ENCODE measurements around the gene USP49.

Gene USP49

GRCh38 chr6:41922154-41922553 lies 27.0 kb upstream of the USP49 start:
- H3K4me3 ChIP-seq (ENCODE audit: low read depth, low read length), result peak overlapping the region; percentile 75
- no peaks in the 10 kb centered on the region for H3K27me3 ChIP-seq (ENCODE audit: control insufficient read depth, insufficient read depth, low read length)
- peaks cover 38% of the 10 kb centered on the region for H3K36me3 ChIP-seq (ENCODE audit: control insufficient read depth, insufficient read depth, low read length)
- H3K9me3 ChIP-seq (ENCODE audit: control insufficient read depth, insufficient read depth, low read depth, low read length), result no peaks in the 10 kb centered on the region
- peak overlapping the region; percentile 86 for H3K9ac ChIP-seq (ENCODE audit: low read length)
- peaks cover 12% of the 10 kb centered on the region; the same call in 1 of the 2 replicates for H3K4me1 ChIP-seq (ENCODE audit: control insufficient read depth, insufficient read depth, low read length)
- H3K27ac ChIP-seq (ENCODE audit: low read depth, low read length), result peak overlapping the region; percentile 82; the same call in 1 of the 2 replicates

- Histone ChIP-seq H3K9ac (ENCODE audit: low read length) (peak overlapping the region; percentile 86), H3K27me3 (ENCODE audit: control insufficient read depth, insufficient read depth, low read length) (no peaks in the 10 kb centered on the region), H3K36me3 (ENCODE audit: control insufficient read depth, insufficient read depth, low read length) (peaks cover 36% of the 10 kb centered on the region), H3K4me1 (ENCODE audit: control insufficient read depth, insufficient read depth, low read length) (peaks cover 12% of the 10 kb centered on the region; the same call in 1 of the 2 replicates), H3K4me3 (ENCODE audit: low read depth, low read length) (peak overlapping the region; percentile 75), H3K27ac (ENCODE audit: low read depth, low read length) (peak overlapping the region; percentile 82), H3K9me3 (ENCODE audit: control insufficient read depth, insufficient read depth, low read depth, low read length) (no peaks in the 10 kb centered on the region)
These were observed 26.5 kb upstream of the USP49 start for GRCh38 chr6:41921712-41921998.

- H3K27me3 ChIP-seq (ENCODE audit: control insufficient read depth, insufficient read depth, low read length), result no peaks in the 10 kb centered on the region
- peak within 1 kb of the TSS; percentile 82 for H3K27ac ChIP-seq (ENCODE audit: low read depth, low read length)
- peak within 1 kb of the TSS; percentile 75 for H3K4me3 ChIP-seq (ENCODE audit: low read depth, low read length)
- peak within 1 kb of the TSS; percentile 86 for H3K9ac ChIP-seq (ENCODE audit: low read length)
- peaks cover 38% of the 10 kb centered on the region for H3K36me3 ChIP-seq (ENCODE audit: control insufficient read depth, insufficient read depth, low read length)
- no peaks in the 10 kb centered on the region for H3K9me3 ChIP-seq (ENCODE audit: control insufficient read depth, insufficient read depth, low read depth, low read length)
- H3K4me1 ChIP-seq (ENCODE audit: control insufficient read depth, insufficient read depth, low read length), result peaks cover 12% of the 10 kb centered on the region; the same call in 1 of the 2 replicates
These were observed 25.9 kb upstream of the USP49 start, which contains the start of the genes BYSL and MED20 for GRCh38 chr6:41920921-41921711. Gene BYSL, plus strand, starts transcription at chr6:41921499. Its CDS starts 64 bp downstream, at chr6:41921563. Gene MED20, minus strand, starts transcription at chr6:41921139. Its CDS starts 121 bp downstream, at chr6:41921018.

- H3K27ac ChIP-seq (ENCODE audit: low read depth, low read length), result peak overlapping the region; percentile 48; the same call in 1 of the 2 replicates
- no peak overlapping the region for H3K9ac ChIP-seq (ENCODE audit: low read length)
These were observed 22.4 kb upstream of the USP49 start for GRCh38 chr6:41917528-41917927.

GRCh38 chr6:41914869-41915530 lies 19.8 kb upstream of the USP49 start:
- Histone ChIP-seq H3K27ac (ENCODE audit: low read depth, low read length) (no peak overlapping the region), H3K27me3 (ENCODE audit: control insufficient read depth, insufficient read depth, low read length) (no peaks in the 10 kb centered on the region), H3K4me3 (ENCODE audit: low read depth, low read length) (no peak overlapping the region), H3K36me3 (ENCODE audit: control insufficient read depth, insufficient read depth, low read length) (peaks cover 46% of the 10 kb centered on the region), H3K4me1 (ENCODE audit: control insufficient read depth, insufficient read depth, low read length) (0 out of 2 replicates have a peak, but pooled peaks cover 4% of the 10 kb centered on the region), H3K9me3 (ENCODE audit: control insufficient read depth, insufficient read depth, low read depth, low read length) (no peaks in the 10 kb centered on the region), H3K9ac (ENCODE audit: low read length) (no peak overlapping the region)

More at GRCh38 chr6:41917528-41917927, 22.4 kb upstream of the USP49 start:
- Histone ChIP-seq H3K4me1 (ENCODE audit: control insufficient read depth, insufficient read depth, low read length) (peaks cover 10% of the 10 kb centered on the region; the same call in 1 of the 2 replicates), H3K4me3 (ENCODE audit: low read depth, low read length) (no peak overlapping the region), H3K9me3 (ENCODE audit: control insufficient read depth, insufficient read depth, low read depth, low read length) (no peaks in the 10 kb centered on the region), H3K27me3 (ENCODE audit: control insufficient read depth, insufficient read depth, low read length) (no peaks in the 10 kb centered on the region), H3K36me3 (ENCODE audit: control insufficient read depth, insufficient read depth, low read length) (peaks cover 41% of the 10 kb centered on the region)

GRCh38 chr6:41914343-41914742 lies 19.2 kb upstream of the USP49 start:
- no peaks in the 10 kb centered on the region for H3K4me1 ChIP-seq (ENCODE audit: control insufficient read depth, insufficient read depth, low read length)
- no peak overlapping the region for H3K27ac ChIP-seq (ENCODE audit: low read depth, low read length)
- H3K27me3 ChIP-seq (ENCODE audit: control insufficient read depth, insufficient read depth, low read length), result no peaks in the 10 kb centered on the region
- H3K9me3 ChIP-seq (ENCODE audit: control insufficient read depth, insufficient read depth, low read depth, low read length), result no peaks in the 10 kb centered on the region
- H3K4me3 ChIP-seq (ENCODE audit: low read depth, low read length), result no peak overlapping the region
- H3K36me3 ChIP-seq (ENCODE audit: control insufficient read depth, insufficient read depth, low read length), result peaks cover 51% of the 10 kb centered on the region
- no peak overlapping the region for H3K9ac ChIP-seq (ENCODE audit: low read length)

GRCh38 chr6:41909727-41910126 lies 14.6 kb upstream of the USP49 start:
- no peaks in the 10 kb centered on the region for H3K9me3 ChIP-seq (ENCODE audit: control insufficient read depth, insufficient read depth, low read depth, low read length)
- no peaks in the 10 kb centered on the region for H3K27me3 ChIP-seq (ENCODE audit: control insufficient read depth, insufficient read depth, low read length)
- no peak overlapping the region for H3K9ac ChIP-seq (ENCODE audit: low read length)
- no peak overlapping the region for H3K27ac ChIP-seq (ENCODE audit: low read depth, low read length)
- H3K4me3 ChIP-seq (ENCODE audit: low read depth, low read length), result no peak overlapping the region
- H3K36me3 ChIP-seq (ENCODE audit: control insufficient read depth, insufficient read depth, low read length), result peaks cover 75% of the 10 kb centered on the region
- H3K4me1 ChIP-seq (ENCODE audit: control insufficient read depth, insufficient read depth, low read length), result no peaks in the 10 kb centered on the region

- Histone ChIP-seq H3K27me3 (ENCODE audit: control insufficient read depth, insufficient read depth, low read length) (no peaks in the 10 kb centered on the region), H3K36me3 (ENCODE audit: control insufficient read depth, insufficient read depth, low read length) (peaks cover 33% of the 10 kb centered on the region), H3K27ac (ENCODE audit: low read depth, low read length) (no peak overlapping the region), H3K9me3 (ENCODE audit: control insufficient read depth, insufficient read depth, low read depth, low read length) (no peaks in the 10 kb centered on the region), H3K4me3 (ENCODE audit: low read depth, low read length) (no peak overlapping the region), H3K4me1 (ENCODE audit: control insufficient read depth, insufficient read depth, low read length) (no peaks in the 10 kb centered on the region), H3K9ac (ENCODE audit: low read length) (no peak overlapping the region)
These were observed 6.8 kb upstream of the USP49 start for GRCh38 chr6:41901882-41902519.

GRCh38 chr6:41900861-41901260 lies 5.7 kb upstream of the USP49 start:
- H3K9me3 ChIP-seq (ENCODE audit: control insufficient read depth, insufficient read depth, low read depth, low read length), result no peaks in the 10 kb centered on the region
- no peaks in the 10 kb centered on the region for H3K27me3 ChIP-seq (ENCODE audit: control insufficient read depth, insufficient read depth, low read length)
- peaks cover 7% of the 10 kb centered on the region for H3K4me1 ChIP-seq (ENCODE audit: control insufficient read depth, insufficient read depth, low read length)
- peaks cover 21% of the 10 kb centered on the region for H3K36me3 ChIP-seq (ENCODE audit: control insufficient read depth, insufficient read depth, low read length)
- H3K27ac ChIP-seq (ENCODE audit: low read depth, low read length), result no peak overlapping the region
- no peak overlapping the region for H3K4me3 ChIP-seq (ENCODE audit: low read depth, low read length)
- no peak overlapping the region for H3K9ac ChIP-seq (ENCODE audit: low read length)

- H3K4me1 ChIP-seq (ENCODE audit: control insufficient read depth, insufficient read depth, low read length), result peaks cover 17% of the 10 kb centered on the region
- peak overlapping the region; percentile 69 for H3K4me3 ChIP-seq (ENCODE audit: low read depth, low read length)
- H3K27ac ChIP-seq (ENCODE audit: low read depth, low read length), result no peak overlapping the region
- H3K27me3 ChIP-seq (ENCODE audit: control insufficient read depth, insufficient read depth, low read length), result no peaks in the 10 kb centered on the region
- peaks cover 2% of the 10 kb centered on the region; the same call in 1 of the 2 replicates for H3K36me3 ChIP-seq (ENCODE audit: control insufficient read depth, insufficient read depth, low read length)
- H3K9me3 ChIP-seq (ENCODE audit: control insufficient read depth, insufficient read depth, low read depth, low read length), result no peaks in the 10 kb centered on the region
- H3K9ac ChIP-seq (ENCODE audit: low read length), result peak overlapping the region; percentile 75
These were observed 1.1 kb upstream of the USP49 start for GRCh38 chr6:41896281-41896680.
